GM23338 (cell line): ENCODE data around the gene NFIB. TPM values are rescaled to one million over a fixed set of nuclear protein-coding genes. Genes with fewer than 3 reads are reported as not detected.

Source experiments
- ATAC-seq: fragments of 200-7000 bp; cut with Tn5 transposase; 3 replicates; pipeline ENCODE4 v1.9.1; 2020
- DNase-seq: peaks from one replicate; pipeline ENCODE4 v3.0.0-alpha.2; 2015; ENCODE audit warnings: low spot score
- H2AFZ ChIP-seq: fragments of 200-600 bp; sonication (generic); 2 replicates; pipeline ENCODE4 v1.8.0; 2016; ENCODE audit warnings: antibody characterized with exemption, mild to moderate bottlenecking, moderate library complexity
- H3F3A ChIP-seq: fragments of 200-600 bp; sonication (generic); replicated peaks from 2 replicates; pipeline ENCODE4 v1.8.0; 2017; ENCODE audit warnings: antibody characterized with exemption, mixed run types, low read depth
- H3K27ac ChIP-seq: fragments of 200-600 bp; sonication (generic); 2 replicates; pipeline ENCODE4 v1.6.1; 2016; ENCODE audit warnings: low read depth
- H3K27me3 ChIP-seq: fragments of 200-600 bp; sonication (generic); 2 replicates; pipeline ENCODE4 v1.8.0; 2016; ENCODE audit warnings: mild to moderate bottlenecking, mixed run types, moderate library complexity; ENCODE audit not compliant: insufficient read depth
- H3K36me3 ChIP-seq: fragments of 200-600 bp; sonication (generic); 2 replicates; pipeline ENCODE4 v1.8.0; 2016; ENCODE audit warnings: mild to moderate bottlenecking; ENCODE audit not compliant: insufficient read depth
- H3K4me1 ChIP-seq: fragments of 200-600 bp; sonication (generic); 2 replicates; pipeline ENCODE4 v1.8.0; 2016; ENCODE audit warnings: mild to moderate bottlenecking, moderate library complexity; ENCODE audit not compliant: insufficient read depth
- H3K4me2 ChIP-seq: fragments of 200-600 bp; sonication (generic); 2 replicates; pipeline ENCODE4 v1.7.1; 2017; ENCODE audit warnings: mixed run types
- H3K4me3 ChIP-seq: fragments of 200-600 bp; sonication (generic); 2 replicates; pipeline ENCODE4 v1.6.1; 2016; ENCODE audit warnings: mixed run types
- H3K79me2 ChIP-seq: fragments of 200-600 bp; sonication (generic); replicated peaks from 2 replicates; pipeline ENCODE4 v1.8.0; 2017; ENCODE audit warnings: mild to moderate bottlenecking; ENCODE audit not compliant: insufficient read depth
- H3K9me2 ChIP-seq: fragments of 200-600 bp; sonication (generic); 2 replicates; pipeline ENCODE4 v1.8.0; 2017; ENCODE audit not compliant: insufficient read depth
- H4K20me1 ChIP-seq: fragments of 200-600 bp; sonication (generic); replicated peaks from 2 replicates; pipeline ENCODE4 v1.8.0; 2017; ENCODE audit warnings: mild to moderate bottlenecking; ENCODE audit not compliant: insufficient read depth
- H3K27ac Mint-ChIP-seq: 2 replicates; pipeline ENCODE4 v1.8.0; 2020; ENCODE audit warnings: inconsistent platforms, mild to moderate bottlenecking, moderate library complexity, mixed read lengths
- H3K27me3 Mint-ChIP-seq: 3 replicates; pipeline ENCODE4 v1.8.0; 2022; ENCODE audit warnings: low read depth, mild to moderate bottlenecking, moderate library complexity, mixed read lengths, inconsistent platforms; ENCODE audit not compliant: insufficient read depth, poor library complexity
- H3K36me3 Mint-ChIP-seq: 3 replicates; pipeline ENCODE4 v1.8.0; 2021; ENCODE audit warnings: low read depth, mild to moderate bottlenecking, inconsistent platforms, moderate library complexity, mixed read lengths
- H3K4me1 Mint-ChIP-seq: 3 replicates; pipeline ENCODE4 v1.8.0; 2020; ENCODE audit warnings: mild to moderate bottlenecking, inconsistent platforms, mixed read lengths
- H3K4me3 Mint-ChIP-seq: 3 replicates; pipeline ENCODE4 v1.8.0; 2021; ENCODE audit warnings: moderate library complexity, mild to moderate bottlenecking, inconsistent platforms, mixed read lengths
- H3K9me3 Mint-ChIP-seq: 3 replicates; pipeline ENCODE4 v1.8.0; 2020; ENCODE audit warnings: moderate library complexity, mild to moderate bottlenecking, inconsistent platforms, mixed read lengths
- CREB1 ChIP-seq: fragments of 250-450 bp; sonication (Bioruptor Pico); IDR thresholded peaks from 2 replicates; pipeline ENCODE4 v1.5.0; 2020; ENCODE audit warnings: low read depth, mild to moderate bottlenecking, moderate library complexity
- EZH2 ChIP-seq: fragments of 200-600 bp; sonication (generic); IDR thresholded peaks from one replicate; pipeline ENCODE4 v1.8.0; 2017; ENCODE audit warnings: antibody characterized with exemption, mild to moderate bottlenecking, low read depth; ENCODE audit not compliant: unreplicated experiment
- EZH2phosphoT487 ChIP-seq: fragments of 200-600 bp; sonication (generic); IDR thresholded peaks from one replicate; pipeline ENCODE4 v1.8.1; 2018; ENCODE audit warnings: antibody characterized with exemption; ENCODE audit not compliant: unreplicated experiment
- NANOG ChIP-seq: IDR thresholded peaks from 2 replicates; pipeline ENCODE4 v1.6.1; 2016; ENCODE audit warnings: antibody characterized with exemption, borderline replicate concordance
- REST ChIP-seq: IDR thresholded peaks from one replicate; pipeline ENCODE4 v1.6.1; 2018; ENCODE audit warnings: antibody characterized with exemption; ENCODE audit not compliant: unreplicated experiment
- STAT1 ChIP-seq: IDR thresholded peaks from one replicate; pipeline ENCODE4 v1.6.1; 2016; ENCODE audit warnings: antibody characterized with exemption; ENCODE audit not compliant: unreplicated experiment
- ZNF331 ChIP-seq: fragments of 250-450 bp; sonication (Bioruptor Pico); IDR thresholded peaks from 2 replicates; pipeline ENCODE4 v1.5.0; 2020; ENCODE audit warnings: low read depth, mild to moderate bottlenecking, moderate library complexity
- polyA plus RNA-seq: library from polyadenylated mRNA; unstranded; fragments of >200 nt; fragmentation: Nextera tagmentation; extraction: Ambion mirVana; gene quantifications from 2 replicates; pipeline ENCODE4 v1.2.1, GENCODE V29; 2016
- total RNA-seq: library from RNA; depleted of rRNA; stranded (reverse); fragments of >200 nt; shearing (Covaris generic); gene quantifications from 2 replicates; pipeline ENCODE4 v1.2.3, GENCODE V29; 2014
- TF ChIP-seq, protein P1 (sequence below): IDR thresholded peaks from 2 replicates; pipeline ENCODE4 v1.6.1; 2016; ENCODE audit warnings: antibody characterized with exemption
- TF ChIP-seq, protein P2 (sequence below): fragments of 250-450 bp; sonication (Bioruptor Pico); IDR thresholded peaks from 2 replicates; pipeline ENCODE4 v1.5.0; 2020; ENCODE audit warnings: mild to moderate bottlenecking, moderate library complexity
- TF ChIP-seq, protein P3 (sequence below), 2 experiments: fragments of 200-600 bp in 1 of 2; sonication (generic) in 1 of 2; conservative IDR thresholded peaks; 2 replicates each; pipeline versions ENCODE4 v1.5.1 to v1.6.1; 2016 to 2017; ENCODE audit warnings: antibody characterized with exemption in 2 of 2, low read depth in 2 of 2, mild to moderate bottlenecking in 2 of 2, moderate library complexity in 1 of 2

The NFIB gene
- total and polyA plus RNA-seq, 2 experiments from 2014 or later: 3.9 to 4.7 TPM

DNA sequence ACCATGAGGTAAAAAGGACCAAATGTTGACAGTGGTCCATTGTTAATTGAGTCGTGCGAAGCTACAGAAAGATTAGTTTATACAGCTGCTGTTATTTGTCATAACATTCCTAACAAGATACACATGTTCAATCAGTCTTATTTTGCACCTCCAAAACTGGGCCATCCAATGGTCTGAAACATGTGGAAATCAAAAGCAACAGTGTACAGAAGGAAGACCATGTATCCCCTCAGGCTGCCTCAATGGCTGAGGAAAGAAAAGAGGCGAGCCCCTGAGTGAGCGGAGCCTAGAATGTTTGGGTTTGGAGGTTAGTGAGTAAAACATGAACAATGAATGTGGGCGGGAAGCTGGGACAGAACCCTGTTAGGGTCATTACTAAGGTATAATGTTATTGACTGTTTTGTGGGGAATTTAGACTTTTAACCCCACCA lies 35.6 kb downstream of the NFIB start:
- Histone ChIP-seq H3K36me3 (no peaks in the 10 kb centered on the region), H3F3A (peaks cover 3% of the 10 kb centered on the region; the same call in 1 of the 2 replicates), H3K27ac (no peak overlapping the region), H3K27me3 (no peaks in the 10 kb centered on the region), H3K79me2 (no peaks in the 10 kb centered on the region), H3K9me2 (no peaks in the 10 kb centered on the region), H4K20me1 (no peaks in the 10 kb centered on the region), H3K4me2 (no peak overlapping the region), H3K4me1 (peaks cover 36% of the 10 kb centered on the region), H3K4me3 (no peak overlapping the region), H2AFZ (no peak overlapping the region)
- H3K27me3 Mint-ChIP-seq: no peaks in the 10 kb centered on the region
- no peak overlapping the region for H3K27ac Mint-ChIP-seq
- TF ChIP-seq EZH2: no peak
- peaks cover 48% of the 10 kb centered on the region for H3K4me1 Mint-ChIP-seq
- DNase-seq (no peak), ATAC-seq (no peak)
- no peaks in the 10 kb centered on the region for H3K36me3 Mint-ChIP-seq
- no peaks in the 10 kb centered on the region for H3K9me3 Mint-ChIP-seq
- no peak overlapping the region for H3K4me3 Mint-ChIP-seq

DNA sequence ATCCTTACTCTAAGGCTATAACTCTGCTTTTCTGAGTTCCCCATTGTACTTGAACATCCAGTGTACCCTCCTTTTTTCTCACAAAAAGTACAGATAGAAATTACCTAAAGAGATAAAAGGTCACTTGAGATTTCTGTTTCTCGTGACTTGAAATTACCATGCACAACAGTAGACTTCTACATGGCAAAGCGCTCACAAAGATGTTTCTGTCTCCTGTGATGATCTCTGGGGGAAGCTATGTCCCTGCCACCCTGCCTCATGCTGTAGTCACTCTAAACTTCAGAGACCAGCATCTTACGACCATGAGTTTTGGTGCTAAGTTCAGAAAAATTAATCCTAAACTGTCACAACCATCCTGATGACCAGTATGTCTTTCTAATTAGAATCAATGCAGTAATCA lies 36.2 kb downstream of the NFIB start:
- Mint-ChIP-seq H3K27me3 (no peaks in the 10 kb centered on the region), H3K27ac (no peak overlapping the region), H3K4me3 (no peak overlapping the region), H3K4me1 (peaks cover 53% of the 10 kb centered on the region), H3K36me3 (no peaks in the 10 kb centered on the region), H3K9me3 (no peaks in the 10 kb centered on the region)
- H3K4me1 ChIP-seq: peaks cover 42% of the 10 kb centered on the region
- no peak for DNase-seq
- peaks cover 7% of the 10 kb centered on the region; the same call in 1 of the 2 replicates for H3F3A ChIP-seq
- H3K79me2 ChIP-seq: no peaks in the 10 kb centered on the region
- H3K27ac ChIP-seq: no peak overlapping the region
- H3K9me2 ChIP-seq: no peaks in the 10 kb centered on the region
- H3K4me3 ChIP-seq: no peak overlapping the region
- H3K36me3 ChIP-seq: no peaks in the 10 kb centered on the region
- no peak for ATAC-seq
- H3K27me3 ChIP-seq: no peaks in the 10 kb centered on the region
- no peak overlapping the region for H2AFZ ChIP-seq
- H3K4me2 ChIP-seq: no peak overlapping the region
- H4K20me1 ChIP-seq: no peaks in the 10 kb centered on the region
- TF ChIP-seq, protein P1, sequence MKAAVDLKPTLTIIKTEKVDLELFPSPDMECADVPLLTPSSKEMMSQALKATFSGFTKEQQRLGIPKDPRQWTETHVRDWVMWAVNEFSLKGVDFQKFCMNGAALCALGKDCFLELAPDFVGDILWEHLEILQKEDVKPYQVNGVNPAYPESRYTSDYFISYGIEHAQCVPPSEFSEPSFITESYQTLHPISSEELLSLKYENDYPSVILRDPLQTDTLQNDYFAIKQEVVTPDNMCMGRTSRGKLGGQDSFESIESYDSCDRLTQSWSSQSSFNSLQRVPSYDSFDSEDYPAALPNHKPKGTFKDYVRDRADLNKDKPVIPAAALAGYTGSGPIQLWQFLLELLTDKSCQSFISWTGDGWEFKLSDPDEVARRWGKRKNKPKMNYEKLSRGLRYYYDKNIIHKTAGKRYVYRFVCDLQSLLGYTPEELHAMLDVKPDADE: no peak
- TF ChIP-seq CREB1 (CRISPR knock-in tag) (no peak), STAT1 (no peak), EZH2 (no peak), ZNF331 (CRISPR knock-in tag) (no peak), NANOG (no peak), EZH2phosphoT487 (no peak), REST (no peak)
- TF ChIP-seq, protein P2, sequence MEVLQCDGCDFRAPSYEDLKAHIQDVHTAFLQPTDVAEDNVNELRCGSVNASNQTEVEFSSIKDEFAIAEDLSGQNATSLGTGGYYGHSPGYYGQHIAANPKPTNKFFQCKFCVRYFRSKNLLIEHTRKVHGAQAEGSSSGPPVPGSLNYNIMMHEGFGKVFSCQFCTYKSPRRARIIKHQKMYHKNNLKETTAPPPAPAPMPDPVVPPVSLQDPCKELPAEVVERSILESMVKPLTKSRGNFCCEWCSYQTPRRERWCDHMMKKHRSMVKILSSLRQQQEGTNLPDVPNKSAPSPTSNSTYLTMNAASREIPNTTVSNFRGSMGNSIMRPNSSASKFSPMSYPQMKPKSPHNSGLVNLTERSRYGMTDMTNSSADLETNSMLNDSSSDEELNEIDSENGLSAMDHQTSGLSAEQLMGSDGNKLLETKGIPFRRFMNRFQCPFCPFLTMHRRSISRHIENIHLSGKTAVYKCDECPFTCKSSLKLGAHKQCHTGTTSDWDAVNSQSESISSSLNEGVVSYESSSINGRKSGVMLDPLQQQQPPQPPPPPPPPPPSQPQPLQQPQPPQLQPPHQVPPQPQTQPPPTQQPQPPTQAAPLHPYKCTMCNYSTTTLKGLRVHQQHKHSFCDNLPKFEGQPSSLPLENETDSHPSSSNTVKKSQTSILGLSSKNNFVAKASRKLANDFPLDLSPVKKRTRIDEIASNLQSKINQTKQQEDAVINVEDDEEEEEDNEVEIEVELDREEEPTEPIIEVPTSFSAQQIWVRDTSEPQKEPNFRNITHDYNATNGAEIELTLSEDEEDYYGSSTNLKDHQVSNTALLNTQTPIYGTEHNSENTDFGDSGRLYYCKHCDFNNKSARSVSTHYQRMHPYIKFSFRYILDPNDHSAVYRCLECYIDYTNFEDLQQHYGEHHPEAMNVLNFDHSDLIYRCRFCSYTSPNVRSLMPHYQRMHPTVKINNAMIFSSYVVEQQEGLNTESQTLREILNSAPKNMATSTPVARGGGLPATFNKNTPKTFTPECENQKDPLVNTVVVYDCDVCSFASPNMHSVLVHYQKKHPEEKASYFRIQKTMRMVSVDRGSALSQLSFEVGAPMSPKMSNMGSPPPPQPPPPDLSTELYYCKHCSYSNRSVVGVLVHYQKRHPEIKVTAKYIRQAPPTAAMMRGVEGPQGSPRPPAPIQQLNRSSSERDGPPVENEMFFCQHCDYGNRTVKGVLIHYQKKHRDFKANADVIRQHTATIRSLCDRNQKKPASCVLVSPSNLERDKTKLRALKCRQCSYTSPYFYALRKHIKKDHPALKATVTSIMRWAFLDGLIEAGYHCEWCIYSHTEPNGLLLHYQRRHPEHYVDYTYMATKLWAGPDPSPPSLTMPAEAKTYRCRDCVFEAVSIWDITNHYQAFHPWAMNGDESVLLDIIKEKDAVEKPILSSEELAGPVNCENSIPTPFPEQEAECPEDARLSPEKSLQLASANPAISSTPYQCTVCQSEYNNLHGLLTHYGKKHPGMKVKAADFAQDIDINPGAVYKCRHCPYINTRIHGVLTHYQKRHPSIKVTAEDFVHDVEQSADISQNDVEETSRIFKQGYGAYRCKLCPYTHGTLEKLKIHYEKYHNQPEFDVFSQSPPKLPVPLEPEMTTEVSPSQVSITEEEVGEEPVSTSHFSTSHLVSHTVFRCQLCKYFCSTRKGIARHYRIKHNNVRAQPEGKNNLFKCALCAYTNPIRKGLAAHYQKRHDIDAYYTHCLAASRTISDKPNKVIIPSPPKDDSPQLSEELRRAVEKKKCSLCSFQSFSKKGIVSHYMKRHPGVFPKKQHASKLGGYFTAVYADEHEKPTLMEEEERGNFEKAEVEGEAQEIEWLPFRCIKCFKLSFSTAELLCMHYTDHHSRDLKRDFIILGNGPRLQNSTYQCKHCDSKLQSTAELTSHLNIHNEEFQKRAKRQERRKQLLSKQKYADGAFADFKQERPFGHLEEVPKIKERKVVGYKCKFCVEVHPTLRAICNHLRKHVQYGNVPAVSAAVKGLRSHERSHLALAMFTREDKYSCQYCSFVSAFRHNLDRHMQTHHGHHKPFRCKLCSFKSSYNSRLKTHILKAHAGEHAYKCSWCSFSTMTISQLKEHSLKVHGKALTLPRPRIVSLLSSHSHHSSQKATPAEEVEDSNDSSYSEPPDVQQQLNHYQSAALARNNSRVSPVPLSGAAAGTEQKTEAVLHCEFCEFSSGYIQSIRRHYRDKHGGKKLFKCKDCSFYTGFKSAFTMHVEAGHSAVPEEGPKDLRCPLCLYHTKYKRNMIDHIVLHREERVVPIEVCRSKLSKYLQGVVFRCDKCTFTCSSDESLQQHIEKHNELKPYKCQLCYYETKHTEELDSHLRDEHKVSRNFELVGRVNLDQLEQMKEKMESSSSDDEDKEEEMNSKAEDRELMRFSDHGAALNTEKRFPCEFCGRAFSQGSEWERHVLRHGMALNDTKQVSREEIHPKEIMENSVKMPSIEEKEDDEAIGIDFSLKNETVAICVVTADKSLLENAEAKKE (CRISPR knock-in tag): no peak
- TF ChIP-seq, protein P3, sequence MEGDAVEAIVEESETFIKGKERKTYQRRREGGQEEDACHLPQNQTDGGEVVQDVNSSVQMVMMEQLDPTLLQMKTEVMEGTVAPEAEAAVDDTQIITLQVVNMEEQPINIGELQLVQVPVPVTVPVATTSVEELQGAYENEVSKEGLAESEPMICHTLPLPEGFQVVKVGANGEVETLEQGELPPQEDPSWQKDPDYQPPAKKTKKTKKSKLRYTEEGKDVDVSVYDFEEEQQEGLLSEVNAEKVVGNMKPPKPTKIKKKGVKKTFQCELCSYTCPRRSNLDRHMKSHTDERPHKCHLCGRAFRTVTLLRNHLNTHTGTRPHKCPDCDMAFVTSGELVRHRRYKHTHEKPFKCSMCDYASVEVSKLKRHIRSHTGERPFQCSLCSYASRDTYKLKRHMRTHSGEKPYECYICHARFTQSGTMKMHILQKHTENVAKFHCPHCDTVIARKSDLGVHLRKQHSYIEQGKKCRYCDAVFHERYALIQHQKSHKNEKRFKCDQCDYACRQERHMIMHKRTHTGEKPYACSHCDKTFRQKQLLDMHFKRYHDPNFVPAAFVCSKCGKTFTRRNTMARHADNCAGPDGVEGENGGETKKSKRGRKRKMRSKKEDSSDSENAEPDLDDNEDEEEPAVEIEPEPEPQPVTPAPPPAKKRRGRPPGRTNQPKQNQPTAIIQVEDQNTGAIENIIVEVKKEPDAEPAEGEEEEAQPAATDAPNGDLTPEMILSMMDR (conservative IDR thresholded peaks at IDR 0.05; ENCODE audit: low read depth in 2 of 2): no peak
